ENCODE data around the gene PTPRQ.

GRCh38 chr12:80539029-80539428 is 95.0 kb downstream of the PTPRQ start:
- no peak for TF ChIP-seq POLR2A (IDR thresholded peaks at IDR 0.05; ENCODE audit: low read length)
- TF ChIP-seq GATA1 (IDR thresholded peaks at IDR 0.05; ENCODE audit: low read depth, low read length): no peak
